ENCODE data around the gene RRP8.

GRCh38 chr11:6646071-6646470 is 42.7 kb upstream of the RRP8 start:
- TF ChIP-seq POLR2A (IDR thresholded peaks at IDR 0.05; ENCODE audit: low read depth, low read length) (no peak), POLR2AphosphoS5 (IDR thresholded peaks at IDR 0.05; ENCODE audit: low read depth, low read length) (no peak)
